ENCODE data around the gene ME3. TPM values are rescaled to one million over a fixed set of nuclear protein-coding genes. Genes with fewer than 3 reads are reported as not detected.

Gene ME3
- total RNA-seq (2014; rRNA removed) = 17.3 and 22.1 TPM in 2 replicates
- polyA plus RNA-seq (2012) = 18.5 TPM

- peak; percentile 59 for DNase-seq (ENCODE audit: low read depth)
Observed at GRCh38 chr11:86672007-86672621, at the start of gene ME3. Gene ME3 (minus strand): TSS chr11:86672616.

DNA sequence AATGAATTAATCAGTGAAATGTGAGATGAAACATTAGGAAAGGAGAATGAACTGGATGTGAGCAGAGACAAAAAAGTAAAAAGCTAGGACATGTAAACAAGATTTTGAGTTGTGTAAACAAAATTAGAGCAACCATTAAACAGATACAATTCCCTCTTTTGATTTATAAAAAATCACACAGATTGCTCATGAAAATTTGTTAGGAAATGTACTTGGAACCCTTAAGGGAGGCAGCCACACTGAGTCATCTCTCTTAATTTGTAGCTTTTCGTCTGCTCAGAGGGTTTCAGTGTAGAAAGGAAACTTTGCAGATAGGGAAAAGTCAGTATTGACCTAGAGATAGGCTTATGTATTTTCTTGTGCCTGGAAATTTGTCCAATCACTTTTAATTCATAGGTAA is 49.6 kb upstream of the ME3 start:
- DNase-seq (ENCODE audit: low read depth) = peak; percentile 81

DNA sequence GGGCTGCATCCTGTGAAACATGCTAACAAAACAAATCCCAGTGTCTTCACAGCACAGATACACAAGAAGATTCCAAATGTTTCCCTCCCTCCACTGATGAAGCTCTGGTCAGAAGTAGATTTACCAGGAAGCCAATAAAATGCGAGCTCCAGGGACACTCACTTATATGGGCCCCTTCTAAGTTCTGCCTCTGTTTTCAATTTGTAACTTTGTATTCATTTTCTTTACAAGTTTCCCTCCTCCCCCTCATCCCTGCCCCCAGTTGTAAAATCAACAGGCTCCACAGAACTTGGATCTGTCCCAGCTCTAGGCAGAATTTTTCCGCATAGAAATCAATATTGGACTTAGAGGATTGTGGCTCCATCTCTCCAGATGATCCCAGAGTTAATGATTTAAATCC is 48.1 kb upstream of the ME3 start:
- no peak for DNase-seq (ENCODE audit: low read depth)

- DNase-seq (ENCODE audit: low read depth) = peak; percentile 97
Observed at GRCh38 chr11:86719781-86720463, 47.5 kb upstream of the ME3 start.

GRCh38 chr11:86718999-86719398 is 46.6 kb upstream of the ME3 start:
- no peak for DNase-seq (ENCODE audit: low read depth)

DNA sequence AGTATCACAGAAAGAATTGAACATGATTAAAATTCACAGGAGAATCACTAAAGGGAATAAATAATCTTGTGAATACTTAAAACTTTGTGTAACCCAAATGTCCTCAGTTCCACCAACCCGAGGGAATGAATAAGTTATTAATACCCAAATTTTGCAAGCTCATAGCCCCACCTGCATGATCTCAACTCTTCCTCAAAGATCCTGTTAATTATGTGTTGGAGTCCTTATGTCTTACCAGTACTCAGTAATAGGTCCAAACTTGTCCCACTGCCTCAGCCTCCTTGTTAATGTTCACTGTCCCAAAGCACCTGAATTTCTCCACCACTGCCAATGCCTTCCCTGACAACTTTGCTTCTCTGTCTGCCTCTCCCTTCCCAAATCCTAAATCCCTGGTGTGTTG is 46.1 kb upstream of the ME3 start:
- DNase-seq (ENCODE audit: low read depth) = no peak

- DNase-seq (ENCODE audit: low read depth) = peak; percentile 77
Observed at GRCh38 chr11:86717817-86718501, 45.5 kb upstream of the ME3 start.

- peak; percentile 72 for DNase-seq (ENCODE audit: low read depth)
Observed at GRCh38 chr11:86715611-86716010, 43.2 kb upstream of the ME3 start.

- no peak for DNase-seq (ENCODE audit: low read depth)
Observed at GRCh38 chr11:86713552-86713951, 41.1 kb upstream of the ME3 start.

- DNase-seq (ENCODE audit: low read depth) = no peak
Observed at GRCh38 chr11:86710936-86711335, 38.5 kb upstream of the ME3 start.

DNA sequence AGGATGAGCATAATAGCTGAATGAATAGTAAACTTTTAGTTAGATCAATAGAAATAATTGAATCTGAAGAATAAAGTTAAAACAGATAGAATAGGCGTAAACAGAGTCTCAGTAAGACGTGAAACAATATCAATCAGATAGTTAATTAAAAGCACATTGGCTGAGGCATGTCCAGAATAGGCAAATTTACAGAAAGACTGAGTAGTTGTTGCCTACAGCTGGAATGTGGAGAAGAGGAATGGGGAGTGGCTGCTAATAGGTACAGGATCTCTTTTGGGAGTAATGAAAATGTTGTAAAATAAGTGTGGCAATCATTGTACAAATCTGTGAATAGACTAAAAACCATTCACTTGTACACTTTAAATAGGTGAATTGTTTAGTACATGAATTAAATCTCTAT is 36.3 kb upstream of the ME3 start:
- no peak for DNase-seq (ENCODE audit: low read depth)

DNA sequence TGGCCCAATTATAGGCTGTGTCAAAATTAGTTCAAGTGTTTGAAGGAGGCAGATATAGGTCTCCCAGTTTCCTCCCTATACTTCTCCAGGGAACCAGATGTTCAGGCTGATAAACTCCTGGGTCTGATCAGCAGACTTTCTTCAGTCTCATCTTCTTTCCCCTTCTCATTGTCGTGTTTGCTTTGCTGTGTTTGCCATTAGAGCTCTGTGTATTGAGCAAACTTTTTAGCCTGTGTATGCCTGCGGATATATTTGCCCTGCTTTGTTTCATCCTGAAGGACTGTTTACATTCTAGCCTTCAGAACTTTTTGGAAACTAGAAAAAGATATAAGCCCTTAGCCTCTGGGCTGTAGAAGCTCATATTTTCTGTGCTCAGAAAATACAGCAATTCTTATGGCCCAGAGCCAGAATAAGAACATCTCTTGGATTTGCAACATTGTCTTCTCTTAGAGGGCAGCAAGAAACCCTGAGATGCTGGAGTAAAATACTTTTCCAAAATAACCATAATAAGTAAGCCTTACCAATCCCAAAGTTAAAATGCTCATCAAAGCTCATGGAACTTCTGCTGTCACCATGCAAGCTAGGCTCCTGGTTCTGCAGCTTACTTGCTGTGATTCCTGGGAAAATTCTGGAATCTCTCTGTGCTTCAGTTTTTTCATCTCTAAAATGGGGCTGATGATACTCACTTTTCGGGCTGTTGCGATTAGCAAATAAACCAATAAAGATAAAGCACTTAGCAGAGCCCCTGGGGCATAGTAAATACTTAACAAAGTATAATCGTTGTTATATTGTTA is 34.1 kb upstream of the ME3 start:
- DNase-seq (ENCODE audit: low read depth) = no peak

DNA sequence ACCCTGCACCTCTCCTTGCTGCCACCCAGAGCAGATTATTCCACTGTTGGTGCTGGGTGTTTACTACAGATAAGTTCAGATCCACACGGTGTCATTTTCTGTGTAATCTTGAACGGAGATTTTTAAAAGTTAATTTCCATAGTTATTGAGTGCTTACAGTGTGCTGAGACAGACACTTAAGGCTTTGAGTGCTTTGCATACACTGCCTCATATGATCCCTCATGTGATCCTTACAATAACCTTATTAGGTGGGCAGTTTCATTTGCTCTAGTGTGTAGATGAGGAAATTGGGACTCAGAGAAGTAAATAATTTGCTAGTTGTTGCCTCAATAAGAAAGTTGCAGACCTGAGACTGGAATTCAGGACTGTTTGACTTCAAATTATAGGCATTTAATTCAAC is 32.3 kb upstream of the ME3 start:
- DNase-seq (ENCODE audit: low read depth) = no peak

GRCh38 chr11:86703987-86704386 is 31.6 kb upstream of the ME3 start:
- no peak for DNase-seq (ENCODE audit: low read depth)

GRCh38 chr11:86702220-86702983 is 30.0 kb upstream of the ME3 start:
- no peak for DNase-seq (ENCODE audit: low read depth)

GRCh38 chr11:86699040-86699791 is 26.8 kb upstream of the ME3 start:
- DNase-seq (ENCODE audit: low read depth) = no peak

DNA sequence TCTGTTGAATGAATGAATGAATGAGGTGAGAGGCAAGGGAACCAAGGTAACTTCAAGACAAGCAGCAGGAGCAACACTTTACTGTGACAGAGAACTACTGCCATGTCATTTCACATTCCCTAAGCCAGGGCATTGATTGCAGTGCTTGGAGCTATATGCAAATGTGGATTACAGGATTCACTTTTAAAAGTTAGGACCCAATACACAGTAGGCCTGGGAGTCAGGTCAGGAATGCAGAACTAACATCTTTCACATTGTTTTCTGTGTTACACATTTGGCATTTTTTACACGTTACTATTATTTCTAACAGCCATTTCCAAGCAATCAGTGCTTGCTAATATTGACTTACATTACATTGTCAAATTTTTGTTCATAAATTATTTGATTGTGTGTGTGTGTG is 26.2 kb upstream of the ME3 start:
- DNase-seq (ENCODE audit: low read depth) = no peak

- DNase-seq (ENCODE audit: low read depth) = no peak
Observed at GRCh38 chr11:86696451-86696850, 24.0 kb upstream of the ME3 start.

- DNase-seq (ENCODE audit: low read depth) = peak; percentile 93
Observed at GRCh38 chr11:86696004-86696403, 23.6 kb upstream of the ME3 start.

DNA sequence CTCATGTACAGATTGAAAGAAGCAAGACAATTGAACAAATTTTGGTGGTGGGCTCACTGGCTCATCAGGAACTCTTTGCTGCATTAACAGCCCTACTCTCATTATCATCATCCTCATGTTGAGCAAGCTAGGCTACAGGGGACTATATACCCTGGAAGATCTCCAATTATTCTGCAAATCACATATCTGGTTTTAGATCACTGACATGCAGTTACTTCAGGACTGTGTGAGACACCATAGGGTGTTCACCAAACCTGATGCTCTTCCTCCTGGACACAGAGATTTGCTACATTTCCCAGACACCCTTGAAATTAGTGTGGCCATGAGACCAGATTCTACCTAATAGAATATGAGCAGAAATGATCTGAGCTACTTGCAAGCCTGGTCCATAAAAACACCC is 23.0 kb upstream of the ME3 start:
- peak; percentile 39 for DNase-seq (ENCODE audit: low read depth)

DNA sequence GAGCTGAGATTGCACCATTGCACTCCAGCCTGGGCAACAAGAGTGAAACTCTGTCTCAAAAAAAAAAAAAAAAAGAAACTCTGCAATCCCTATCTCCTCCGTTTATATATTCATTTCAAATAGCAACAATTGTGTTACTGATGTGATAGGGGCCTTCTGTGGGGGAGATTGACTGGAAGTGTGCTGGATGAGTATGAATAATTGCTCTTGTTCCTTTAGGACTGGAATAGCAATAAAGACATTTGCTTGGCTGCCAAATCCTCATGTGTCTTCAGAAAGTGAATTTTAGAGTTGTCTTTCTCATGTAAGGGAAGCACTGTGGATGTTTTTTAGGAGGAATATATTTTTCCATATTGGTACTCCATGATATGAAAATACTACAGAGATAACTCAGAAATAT is 21.1 kb upstream of the ME3 start:
- DNase-seq (ENCODE audit: low read depth) = no peak

Measured in LHCN-M2 (cell line).